GM18909 (cell line): Measurements from ENCODE around the gene ABCF1.
A peak's percentile ranks its signal among the peaks of the same experiment; 100 is the strongest.

Experiments
- ATAC-seq: cut with Tn5 transposase; IDR thresholded peaks from one replicate; pipeline ENCODE4 v1.9.1; 2021; ENCODE audit warnings: mild to moderate bottlenecking; ENCODE audit not compliant: unreplicated experiment, poor library complexity

The ABCF1 gene

DNA sequence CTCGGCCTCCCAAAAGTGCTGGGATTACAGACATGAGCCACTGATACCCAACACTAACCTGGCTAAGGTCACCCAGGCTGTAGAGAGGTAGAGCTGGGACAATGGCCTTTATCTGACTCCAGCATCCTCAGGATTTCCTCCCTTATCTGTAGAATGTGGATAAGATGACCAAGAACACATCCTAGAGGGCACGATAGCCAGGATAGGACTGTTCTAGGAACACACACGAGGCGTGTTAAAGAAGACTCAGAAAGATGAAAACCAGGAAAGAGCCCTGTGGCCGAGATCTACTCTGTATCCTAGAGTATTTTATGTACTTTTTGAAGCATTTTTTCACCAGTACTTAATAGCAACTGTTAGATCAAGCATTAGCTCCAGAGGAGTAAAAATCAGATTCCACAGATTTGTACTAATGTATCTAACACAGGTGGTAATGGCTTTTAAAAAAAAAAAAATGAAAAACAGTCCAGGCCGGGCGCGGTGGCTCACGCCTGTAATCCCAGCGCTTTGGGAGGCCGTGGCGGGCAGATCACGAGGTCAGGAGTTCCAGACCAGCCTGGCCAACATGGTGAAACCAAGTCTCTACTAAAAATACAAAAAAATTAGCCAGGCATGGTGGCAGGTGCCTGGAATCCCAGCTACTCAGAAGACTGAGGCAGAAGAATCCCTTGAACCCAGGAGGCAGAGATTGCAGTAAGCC is 28.5 kb downstream of the ABCF1 start:
- no peak for ATAC-seq

DNA sequence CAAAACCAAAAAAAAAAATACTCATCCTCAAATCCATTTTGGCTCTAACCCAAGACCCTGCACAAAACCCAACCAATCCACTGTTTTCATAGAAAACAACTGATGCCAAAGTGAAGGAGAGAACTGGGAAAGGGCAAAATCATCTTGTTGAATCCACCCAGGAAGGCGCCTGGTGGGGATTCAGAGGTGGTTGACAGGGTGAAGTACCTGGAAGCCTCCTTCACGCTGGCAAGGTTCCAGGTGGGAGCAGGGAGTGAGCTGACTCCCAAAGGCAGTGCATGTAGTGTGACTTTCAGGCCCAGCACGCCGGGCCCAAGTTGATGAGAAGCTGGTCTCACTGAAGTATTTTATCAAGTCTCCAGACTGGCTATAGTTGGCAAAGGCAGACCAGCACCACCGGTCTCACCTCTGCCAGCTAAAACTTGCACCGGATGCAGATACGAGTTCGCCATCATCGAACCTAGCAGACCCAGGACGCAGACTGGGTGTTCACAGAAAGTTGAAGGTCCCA is 29.3 kb downstream of the ABCF1 start:
- no peak for ATAC-seq

DNA sequence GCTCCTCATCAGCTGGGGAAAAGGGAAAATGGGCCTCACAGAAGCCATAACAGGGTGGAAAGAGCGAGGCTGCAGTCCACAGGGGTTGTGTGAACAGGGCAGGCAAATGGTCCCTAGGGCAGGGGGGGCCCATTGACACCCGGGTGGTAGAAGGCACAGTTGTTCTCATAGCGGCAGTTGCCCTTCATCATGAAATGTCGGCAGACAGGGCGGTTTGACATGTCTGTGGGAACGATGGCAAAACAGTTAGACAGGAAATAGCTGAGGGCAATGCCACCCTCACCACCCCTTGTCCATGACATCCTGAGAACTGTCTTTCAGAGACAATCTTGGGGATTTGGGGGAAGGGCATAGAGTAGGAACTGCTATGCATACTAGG is 30.2 kb downstream of the ABCF1 start:
- no peak for ATAC-seq

DNA sequence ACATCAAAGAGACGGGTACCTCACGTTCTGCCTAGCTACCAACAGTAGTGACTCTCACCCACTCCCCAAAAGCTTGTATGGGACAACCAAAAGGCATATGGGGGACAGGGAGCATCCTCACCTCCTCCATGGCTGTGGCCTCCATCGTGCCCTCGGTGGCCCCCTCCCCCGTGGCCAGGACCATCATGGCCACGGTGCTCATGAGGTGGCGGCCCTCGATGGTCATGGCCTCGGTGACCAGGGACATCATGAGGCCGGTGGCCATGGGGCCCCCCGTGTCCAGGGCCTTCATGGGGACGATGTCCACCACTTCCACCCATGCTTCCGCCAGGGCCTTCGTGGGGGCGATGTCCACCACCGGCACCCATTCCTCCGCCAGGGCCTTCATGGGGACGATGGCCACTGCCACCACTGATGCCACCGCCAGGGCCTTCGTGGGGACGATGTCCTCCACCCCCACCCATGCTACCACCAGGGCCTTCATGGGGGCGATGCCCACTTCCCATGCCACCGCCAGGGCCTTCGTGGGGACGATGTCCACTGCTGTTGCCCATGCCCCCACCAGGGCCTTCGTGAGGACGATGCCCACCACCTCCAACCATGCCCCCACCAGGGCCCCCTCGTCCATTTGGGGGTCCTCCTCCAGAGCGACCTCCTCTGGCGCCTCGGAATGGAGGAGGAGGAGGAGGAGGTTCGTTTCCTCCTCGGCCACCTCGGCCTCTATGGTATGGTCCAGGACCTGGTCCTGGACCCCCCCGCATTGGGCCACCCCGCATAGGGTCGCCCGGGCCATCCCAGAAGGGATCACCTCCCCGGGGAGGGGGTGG is 30.8 kb downstream of the ABCF1 start:
- no peak for ATAC-seq

DNA sequence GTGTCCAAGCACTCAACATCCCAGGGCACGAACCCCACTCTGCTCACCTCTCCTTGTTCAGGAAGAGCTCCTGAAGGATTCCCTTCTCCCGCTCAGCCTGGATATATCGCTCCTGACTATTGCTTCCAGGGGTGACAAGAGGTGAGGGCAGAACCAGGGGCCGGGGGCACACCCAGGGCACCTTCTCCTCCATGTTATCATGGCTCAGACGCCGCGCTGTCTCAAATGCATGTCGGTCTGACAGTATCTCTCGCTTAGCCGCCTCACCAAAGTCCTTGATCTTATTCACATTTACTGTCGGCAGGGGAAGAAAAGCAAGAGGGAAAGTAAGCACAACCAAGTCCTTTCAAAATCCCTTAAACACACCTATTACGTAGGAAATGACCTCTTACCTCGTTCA is 32.7 kb downstream of the ABCF1 start:
- no peak for ATAC-seq

DNA sequence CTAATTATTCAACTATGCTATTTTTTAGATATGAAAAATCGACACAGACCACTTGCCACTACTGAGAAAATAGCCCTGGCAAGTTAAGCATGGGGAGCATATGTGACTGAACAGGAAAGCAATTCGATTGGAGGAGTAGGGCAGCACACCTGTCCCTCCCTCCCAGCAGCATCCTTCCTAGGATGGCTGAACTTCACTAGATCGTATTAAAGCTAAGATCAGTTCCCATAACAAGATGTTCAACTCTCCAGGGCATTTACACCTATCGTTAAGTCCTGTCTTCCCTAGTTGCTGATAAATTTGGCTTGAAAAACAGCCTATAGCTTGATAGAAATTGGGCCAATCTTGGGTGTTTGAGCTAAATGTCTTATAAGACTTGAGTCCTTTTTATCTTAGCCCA is 38.8 kb downstream of the ABCF1 start:
- ATAC-seq = no peak

DNA sequence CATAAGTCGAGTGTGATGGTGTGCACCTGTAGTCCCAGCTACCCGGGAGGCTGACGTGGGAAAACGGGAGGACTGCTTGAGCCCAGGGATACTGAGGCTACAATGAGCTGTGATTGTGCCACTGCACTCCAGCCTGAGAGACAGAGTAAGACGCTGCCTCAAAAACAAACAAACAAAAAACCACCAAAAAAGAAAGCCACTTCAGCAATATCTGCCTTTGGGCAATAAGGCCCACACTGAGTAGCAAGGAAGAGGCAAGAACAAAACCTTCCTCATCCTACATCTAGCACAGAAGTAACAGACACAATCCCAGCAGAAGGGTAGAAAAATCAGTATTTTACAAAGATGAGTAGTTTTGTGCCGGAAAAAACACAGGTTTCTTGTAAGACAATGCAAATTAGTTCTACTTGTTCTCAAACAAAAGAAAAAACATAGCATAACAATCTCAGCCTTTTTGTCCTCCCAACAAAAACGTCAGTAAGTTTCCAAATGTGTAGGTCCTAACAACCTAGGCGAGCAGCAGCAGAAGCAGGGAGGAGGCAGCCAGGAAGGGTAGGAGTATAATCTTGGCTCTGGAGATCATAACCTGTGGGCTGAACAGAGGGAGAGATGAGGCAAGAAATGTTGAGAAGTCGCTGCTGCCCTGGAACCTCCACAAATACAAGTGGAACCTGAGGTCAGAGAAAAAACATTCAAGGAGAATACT is 40.1 kb downstream of the ABCF1 start:
- no peak for ATAC-seq

DNA sequence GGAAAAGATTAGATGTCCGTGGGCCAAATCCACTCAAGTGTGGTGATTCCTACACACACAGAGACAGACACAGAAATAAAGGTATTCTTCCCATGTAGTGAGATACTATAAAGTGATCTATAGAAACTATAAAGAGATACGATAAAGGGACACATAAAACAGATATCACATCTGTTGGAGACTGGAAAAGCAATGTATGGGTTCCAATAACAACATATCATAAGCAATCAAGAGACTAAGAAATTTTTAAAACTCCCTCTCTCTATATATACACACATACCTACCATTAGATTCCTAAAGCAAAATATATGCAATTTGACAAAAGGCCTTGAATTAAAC is 40.6 kb downstream of the ABCF1 start:
- ATAC-seq = no peak

DNA sequence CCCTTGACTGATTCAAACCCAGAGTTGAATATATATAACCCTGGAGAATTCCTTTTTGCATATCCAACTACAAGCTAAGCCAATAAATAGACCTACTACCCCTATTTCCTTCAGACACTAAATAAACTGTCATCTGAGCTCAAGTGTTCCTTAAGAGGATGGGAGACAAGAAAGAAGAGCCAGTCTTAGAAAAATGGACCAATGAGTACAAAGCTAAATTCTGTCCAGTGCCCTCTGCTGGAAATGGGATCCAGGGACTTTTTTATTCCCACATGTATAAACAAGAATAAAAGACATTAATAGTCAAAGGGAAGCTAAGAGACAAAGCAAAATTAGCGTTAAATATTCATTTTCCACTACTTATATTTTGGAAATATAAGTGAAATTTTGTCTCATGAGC is 41.0 kb downstream of the ABCF1 start:
- no peak for ATAC-seq

DNA sequence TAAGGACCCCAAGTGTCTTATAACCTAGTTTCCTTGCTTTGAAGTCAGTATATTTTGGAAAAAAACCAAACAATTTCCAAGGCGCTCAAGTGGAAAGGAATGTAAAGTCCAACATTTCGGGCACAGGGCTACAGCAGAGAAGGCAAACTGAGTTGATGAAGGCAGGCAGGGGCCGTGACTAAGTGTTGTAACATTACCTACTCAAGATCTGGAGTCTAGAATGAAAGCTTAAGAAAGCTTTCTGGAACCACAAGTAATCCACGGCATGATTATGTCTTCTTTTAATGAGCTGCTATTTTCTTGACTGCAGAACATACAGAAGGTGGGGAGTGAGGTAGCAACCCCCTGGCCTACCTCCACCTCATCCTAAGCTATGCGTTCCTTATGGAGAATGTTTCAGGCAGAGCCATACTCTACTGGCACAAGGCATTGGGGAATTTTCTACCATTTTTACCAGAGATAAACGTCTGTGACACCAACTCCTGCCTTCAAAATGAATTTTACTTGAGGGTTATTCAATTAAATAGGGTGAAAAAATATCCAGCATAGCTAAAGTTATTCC is 41.5 kb downstream of the ABCF1 start:
- no peak for ATAC-seq

DNA sequence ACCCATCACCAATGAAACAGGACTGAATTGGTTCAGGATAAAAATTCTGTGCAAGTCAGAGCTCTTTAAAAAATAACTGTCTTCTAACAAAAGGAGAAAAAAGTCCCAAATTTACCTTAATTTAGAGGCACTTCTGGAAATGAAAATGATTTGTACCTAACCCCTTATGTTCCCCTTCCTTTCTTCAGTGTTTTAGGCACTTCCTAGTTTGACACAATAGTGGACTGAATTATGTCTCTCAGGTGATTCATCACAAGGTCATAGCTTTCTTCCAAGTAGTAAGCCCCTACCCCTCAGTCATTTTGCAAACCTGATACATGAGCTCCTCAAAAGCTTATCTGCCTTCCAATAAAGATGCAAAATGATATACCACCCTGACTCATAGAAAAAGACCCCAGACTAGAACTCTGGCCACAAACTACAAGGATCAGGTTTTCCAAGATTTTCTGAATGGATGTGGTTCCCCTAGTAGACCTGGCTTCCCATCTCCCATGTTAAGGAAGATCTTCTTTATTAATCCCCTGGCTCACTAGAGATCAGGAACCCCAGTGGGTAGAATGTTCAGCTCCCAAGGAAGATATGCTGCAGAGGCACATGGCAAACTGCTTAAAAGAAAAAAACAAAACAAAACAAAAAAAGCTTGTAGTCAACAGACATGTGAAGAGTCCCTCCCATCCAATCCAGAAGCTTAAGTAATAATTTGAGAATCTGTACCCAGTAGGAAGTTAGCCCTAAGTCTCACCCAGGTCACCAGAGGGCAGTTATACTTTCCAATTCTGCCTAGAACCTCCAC is 42.2 kb downstream of the ABCF1 start:
- ATAC-seq = no peak

DNA sequence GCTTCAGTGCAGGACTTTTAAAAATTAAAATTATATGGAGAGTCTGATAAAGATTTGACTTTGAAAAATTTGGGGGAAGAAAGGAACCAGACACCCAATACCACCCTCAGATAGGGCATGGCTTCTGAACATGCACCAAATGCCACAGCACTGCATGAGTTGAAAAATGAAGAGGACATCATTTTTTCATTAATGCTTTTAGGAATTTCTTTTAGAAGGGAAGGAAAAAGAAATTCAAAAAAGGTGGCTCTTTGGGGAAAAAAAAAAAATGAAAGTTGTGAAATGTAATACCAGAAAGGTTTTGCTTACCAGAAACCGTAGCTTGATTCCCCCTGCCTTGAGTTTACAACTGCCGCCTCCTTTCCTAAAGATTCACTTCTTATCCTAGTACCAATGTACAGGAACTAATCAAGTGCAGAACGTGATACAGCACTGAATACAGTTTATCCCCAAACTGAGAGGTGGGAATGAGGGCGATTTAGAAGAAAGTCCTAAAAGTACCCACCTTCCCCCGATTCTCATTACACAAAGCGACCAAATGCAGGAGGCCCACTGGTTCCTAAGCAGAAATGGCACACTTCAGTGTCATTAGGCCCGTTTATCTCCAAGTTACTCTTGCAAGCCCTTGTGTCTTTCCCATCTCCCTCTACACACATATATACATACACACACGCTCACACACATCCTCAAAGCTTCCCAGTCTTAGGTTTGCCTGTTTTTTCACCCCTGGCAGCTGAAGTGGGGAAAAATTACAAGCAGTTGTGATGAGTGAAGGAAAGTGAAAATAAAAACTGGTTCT is 43.0 kb downstream of the ABCF1 start:
- ATAC-seq = no peak

DNA sequence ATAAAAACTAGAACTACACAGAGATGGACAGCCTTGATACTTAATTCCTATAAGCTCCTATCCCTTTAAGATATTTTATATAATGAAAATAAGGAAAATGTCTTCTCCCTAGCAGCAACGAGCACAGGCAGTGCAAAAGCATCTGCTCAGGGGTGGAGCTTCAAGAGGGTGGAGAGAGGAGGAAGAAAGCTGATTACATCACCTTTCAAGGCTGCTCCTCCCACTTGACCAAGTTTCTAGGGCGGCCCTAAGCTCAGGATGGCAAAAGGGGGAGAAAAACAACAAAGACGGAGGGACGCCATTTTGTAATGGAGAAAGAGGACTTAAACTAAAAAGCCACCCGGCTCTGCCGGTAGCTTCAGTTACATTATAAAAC is 43.6 kb downstream of the ABCF1 start:
- peak; percentile 34 for ATAC-seq

DNA sequence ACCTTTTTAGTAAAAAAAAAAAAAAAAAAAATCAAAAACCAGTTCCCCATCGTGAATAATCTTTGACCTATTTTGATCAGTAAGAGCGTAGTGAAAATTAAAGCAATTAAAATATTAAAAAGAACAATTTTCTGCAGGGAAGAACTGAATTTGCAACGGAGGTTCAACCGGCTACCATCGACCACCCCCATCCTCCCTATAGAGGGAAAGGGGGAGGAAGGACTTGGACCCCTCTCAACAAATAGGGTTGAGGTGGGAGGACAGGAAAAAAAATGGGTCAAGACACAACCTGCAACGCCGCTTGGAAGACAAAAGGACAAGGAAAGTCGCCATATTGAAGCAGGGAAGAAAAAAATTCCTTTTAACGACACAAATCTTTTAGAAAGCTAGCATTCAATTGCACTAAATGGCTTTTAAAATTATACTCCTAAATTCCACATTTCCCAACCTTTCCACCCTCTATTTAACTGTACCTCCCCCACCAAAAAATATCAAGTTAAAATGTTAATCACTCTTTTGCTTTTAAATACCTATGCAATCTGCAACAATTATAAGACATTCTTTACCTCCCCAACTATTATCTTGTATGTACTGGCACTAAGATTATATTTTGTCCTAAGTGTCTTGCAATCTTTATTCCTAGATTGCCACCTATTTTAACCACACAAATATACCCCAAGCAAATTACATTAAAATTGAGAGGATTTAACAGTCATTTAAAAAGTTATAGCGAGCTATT is 44.1 kb downstream of the ABCF1 start:
- ATAC-seq = no peak

DNA sequence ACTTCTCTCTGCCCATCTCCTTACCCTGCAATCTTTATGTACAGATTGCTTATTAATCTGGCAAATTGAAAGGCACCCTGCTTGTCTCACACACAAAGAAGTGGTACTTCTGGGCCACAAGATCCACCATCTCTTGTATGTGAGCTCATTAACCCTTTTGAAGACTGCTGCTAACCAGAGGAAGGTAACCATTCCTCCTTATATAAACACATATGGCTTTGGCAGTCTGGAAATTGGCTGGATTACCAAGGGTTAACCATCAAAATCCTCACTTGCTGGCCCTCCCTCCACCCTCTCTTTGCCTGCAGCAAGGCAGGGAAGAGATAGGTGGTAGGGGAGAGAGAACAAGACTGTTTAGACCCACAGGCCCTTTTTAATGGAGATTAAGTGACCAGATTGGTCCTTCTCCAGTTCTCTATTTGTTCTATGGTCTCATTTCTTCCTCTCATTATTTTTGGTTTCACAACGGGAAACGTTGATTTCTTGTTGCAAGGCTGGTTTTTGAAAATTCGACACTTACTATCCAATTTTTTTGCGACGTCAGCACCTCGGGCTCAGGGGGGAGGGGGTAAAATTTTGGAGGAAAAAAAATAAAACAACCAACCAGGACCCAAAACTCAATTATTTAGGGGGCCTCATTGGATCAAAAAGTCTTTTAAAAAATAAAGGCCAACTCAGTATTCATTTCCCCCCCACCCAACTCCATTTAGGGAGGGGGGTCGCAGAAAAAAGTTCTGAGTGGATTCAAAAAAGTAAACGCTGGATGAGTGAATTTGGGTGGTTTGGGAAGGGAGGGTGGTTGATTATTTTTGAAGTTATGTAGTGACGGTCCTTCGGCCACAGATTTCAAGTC is 44.9 kb downstream of the ABCF1 start:
- no peak for ATAC-seq

DNA sequence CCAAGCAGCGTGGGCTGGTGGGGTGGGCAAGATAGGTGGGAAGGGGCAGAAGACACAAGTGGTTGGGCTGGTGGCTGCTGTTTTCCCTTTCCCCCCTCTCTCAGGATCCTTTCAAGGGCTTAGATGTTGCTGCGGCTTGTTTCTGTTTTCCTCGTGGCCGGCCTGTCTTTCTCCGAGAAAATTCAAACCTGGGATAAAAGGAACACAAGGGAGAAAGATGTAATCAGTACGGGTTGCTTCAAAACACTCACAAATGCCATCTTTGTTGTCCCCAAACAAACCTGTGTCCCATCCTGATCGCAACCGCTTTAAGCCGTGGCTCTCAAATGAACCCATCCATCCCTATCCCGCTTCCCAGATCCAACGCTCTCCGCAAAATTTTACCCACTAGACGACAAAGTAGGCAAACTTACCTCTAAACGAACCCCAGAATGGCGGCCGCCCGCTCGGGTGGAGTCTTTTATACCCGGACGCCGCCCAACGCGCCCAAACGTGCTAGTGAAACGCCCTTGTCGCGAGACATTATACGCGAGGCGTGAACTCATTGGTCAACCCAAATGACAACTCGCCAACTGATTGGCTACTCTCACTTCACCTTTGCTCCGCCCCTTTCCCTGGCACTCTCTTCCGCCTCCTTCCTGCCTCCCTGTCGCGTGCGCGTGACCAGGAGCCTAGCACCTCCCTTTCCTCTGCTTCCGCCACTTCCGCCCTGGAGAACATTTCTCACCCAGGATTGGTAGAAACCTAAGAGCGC is 45.7 kb downstream of the ABCF1 start, which contains the start of gene PPP1R10:
TSS of gene PPP1R10 (minus strand) at position 433 of the 754 bp plus-strand sequence. CDS start 7,299 bp downstream, outside the sequence.
- ATAC-seq = peak; percentile 84
